IMR-90 (cell line): ENCODE results near the gene IL22. TPM values are rescaled to one million over a fixed set of nuclear protein-coding genes. Genes with fewer than 3 reads are reported as not detected.

Experiments
- ATAC-seq: fragments of 200-7000 bp; cut with Tn5 transposase; 2 replicates; pipeline ENCODE4 v1.9.1; 2020; ENCODE audit warnings: low read depth, mild to moderate bottlenecking, moderate library complexity
- BruUV-seq: library from RNA; stranded (reverse); fragments of 400-500 nt; replicated peaks from 2 replicates; lab custom pipeline; 2021; lab: Mats Ljungman, UMichigan
- CTCF ChIA-PET: fragments of 300-600 bp; formaldehyde crosslinking; extraction: SDS; loops from one replicate; lab custom pipeline; 2021; ENCODE audit warnings: antibody characterized with exemption; lab: Yijun Ruan, JAX
- POLR2A ChIA-PET: fragments of 300-600 bp; sonication (Branson Sonifier 250); formaldehyde crosslinking; loops from one replicate; lab custom pipeline; 2022; ENCODE audit warnings: antibody characterized with exemption; ENCODE audit not compliant: unreplicated experiment; lab: Charles Lee
- DNase-seq: peaks from one replicate; pipeline ENCODE4 v3.0.0; 2013
- H2AFZ ChIP-seq: replicated peaks from 2 replicates; pipeline ENCODE3; 2013; ENCODE audit warnings: low read length, mild to moderate bottlenecking; ENCODE audit not compliant: poor library complexity
- H2AK5ac ChIP-seq: 2 replicates; pipeline ENCODE4 v1.6.1; 2013; ENCODE audit warnings: low read depth, low read length, inconsistent platforms
- H2AK9ac ChIP-seq: replicated peaks from 2 replicates; pipeline ENCODE3; 2013; ENCODE audit warnings: mild to moderate bottlenecking, low read depth, low read length, moderate library complexity; ENCODE audit not compliant: poor library complexity
- H2BK120ac ChIP-seq: 2 replicates; pipeline ENCODE4 v1.6.1; 2013; ENCODE audit warnings: low read depth, low read length, inconsistent platforms
- H2BK15ac ChIP-seq: 3 replicates; pipeline ENCODE4 v1.6.1; 2013; ENCODE audit warnings: low read depth, low read length, inconsistent platforms
- H2BK20ac ChIP-seq: 2 replicates; pipeline ENCODE4 v1.6.1; 2013; ENCODE audit warnings: low read depth, mild to moderate bottlenecking, inconsistent platforms, low read length, moderate library complexity
- H2BK5ac ChIP-seq: 2 replicates; pipeline ENCODE4 v1.6.1; 2013; ENCODE audit warnings: mild to moderate bottlenecking, low read depth, low read length, inconsistent platforms; ENCODE audit not compliant: poor library complexity, severe bottlenecking
- H3K14ac ChIP-seq: replicated peaks from 2 replicates; pipeline ENCODE4 v1.6.1; 2013; ENCODE audit warnings: low read depth, low read length, inconsistent platforms
- H3K18ac ChIP-seq: 2 replicates; pipeline ENCODE4 v1.6.1; 2013; ENCODE audit warnings: low read depth, low read length, control low read depth
- H3K23ac ChIP-seq: 2 replicates; pipeline ENCODE4 v1.6.1; 2013; ENCODE audit warnings: low read depth, low read length, inconsistent platforms
- H3K27ac ChIP-seq: 2 replicates; pipeline ENCODE4 v1.5.1; 2013; ENCODE audit warnings: mild to moderate bottlenecking, control low read depth, low read length; ENCODE audit not compliant: insufficient read depth
- H3K27me3 ChIP-seq: 2 replicates; pipeline ENCODE4 v1.6.1; 2013; ENCODE audit warnings: low read length; ENCODE audit not compliant: control insufficient read depth, insufficient read depth
- H3K36me3 ChIP-seq: 2 replicates; pipeline ENCODE4 v1.6.1; 2013; ENCODE audit warnings: low read length, mixed read lengths; ENCODE audit not compliant: control insufficient read depth, insufficient read depth
- H3K4ac ChIP-seq: 2 replicates; pipeline ENCODE4 v1.6.1; 2013; ENCODE audit warnings: low read depth, low read length, inconsistent platforms
- H3K4me1 ChIP-seq: 2 replicates; pipeline ENCODE4 v1.6.1; 2013; ENCODE audit warnings: low read length, mixed read lengths; ENCODE audit not compliant: control insufficient read depth, insufficient read depth
- H3K4me2 ChIP-seq: 2 replicates; pipeline ENCODE4 v1.6.1; 2013; ENCODE audit warnings: low read depth, mild to moderate bottlenecking, control low read depth, low read length, moderate library complexity
- H3K4me3 ChIP-seq: 2 replicates; pipeline ENCODE4 v1.5.1; 2013; ENCODE audit warnings: low read depth, mild to moderate bottlenecking, control low read depth, low read length, moderate library complexity; ENCODE audit not compliant: insufficient read depth
- H3K56ac ChIP-seq: 2 replicates; pipeline ENCODE4 v1.6.1; 2013; ENCODE audit warnings: low read length, inconsistent platforms; ENCODE audit not compliant: insufficient read depth; ENCODE audit errors: extremely low read depth
- H3K79me1 ChIP-seq, 2 experiments: 2 replicates each; pipeline ENCODE4 v1.6.1; 2013; ENCODE audit warnings: low read length in 2 of 2, inconsistent platforms in 1 of 2, low read depth in 1 of 2
- H3K9ac ChIP-seq: 2 replicates; pipeline ENCODE4 v1.6.1; 2013; ENCODE audit warnings: low read depth, low read length, control low read depth
- H3K9me1 ChIP-seq: 2 replicates; pipeline ENCODE4 v1.6.1; 2013; ENCODE audit warnings: low read length, inconsistent platforms; ENCODE audit not compliant: insufficient read depth
- H3K9me3 ChIP-seq: 2 replicates; pipeline ENCODE4 v1.6.1; 2013; ENCODE audit warnings: low read length; ENCODE audit not compliant: control insufficient read depth, insufficient read depth
- H4K20me1 ChIP-seq: 2 replicates; pipeline ENCODE4 v1.6.1; 2013; ENCODE audit warnings: low read length, inconsistent platforms; ENCODE audit not compliant: insufficient read depth
- H4K5ac ChIP-seq: 2 replicates; pipeline ENCODE4 v1.6.1; 2013; ENCODE audit warnings: mild to moderate bottlenecking, low read depth, low read length, control low read depth
- H4K8ac ChIP-seq, 2 experiments: 2 replicates each; pipeline ENCODE4 v1.6.1; 2013; ENCODE audit warnings: low read depth in 2 of 2, low read length in 2 of 2, control low read depth in 1 of 2, inconsistent platforms in 1 of 2
- H4K91ac ChIP-seq: 2 replicates; pipeline ENCODE4 v1.6.1; 2013; ENCODE audit warnings: low read depth, low read length, inconsistent platforms; ENCODE audit not compliant: insufficient read depth
- CHD1 ChIP-seq: IDR thresholded peaks from 2 replicates; pipeline ENCODE4 v1.6.1; 2012; ENCODE audit warnings: low read depth, low read length, improper control_type of control experiment
- MAFK ChIP-seq: IDR thresholded peaks from 2 replicates; pipeline ENCODE4 v1.6.1; 2012; ENCODE audit warnings: low read depth, low read length, improper control_type of control experiment
- MAZ ChIP-seq: IDR thresholded peaks from 2 replicates; pipeline ENCODE4 v1.6.1; 2012; ENCODE audit warnings: low read depth, mild to moderate bottlenecking, low read length, improper control_type of control experiment, moderate library complexity, borderline replicate concordance
- POLR2A ChIP-seq: IDR thresholded peaks from 2 replicates; pipeline ENCODE4 v1.6.1; 2012; ENCODE audit warnings: mild to moderate bottlenecking, low read depth, low read length
- WGBS, 2 experiments: methylation state at CpG; one replicate each; pipeline versions ENCODE4 v1.1.5 to v1.1.7; 2013; ENCODE audit warnings: missing lambda C conversion rate in 2 of 2; ENCODE audit not compliant: insufficient read length in 1 of 2; ENCODE audit errors: extremely low coverage in 2 of 2; 5-methylcytosine and 5-hydroxymethylcytosine counted together
- dilution Hi-C: fragments of 300-500 bp; cut with HindIII; formaldehyde crosslinking; loops from one replicate; pipeline ENCODE4 v1.14.3; 2018; ENCODE audit warnings: low sequenced_read_pairs; ENCODE audit not compliant: unreplicated experiment
- in situ Hi-C: fragments of 300-500 bp; cut with MboI; formaldehyde crosslinking; loops from 3 replicates; pipeline ENCODE4 v1.14.3; 2019; ENCODE audit warnings: low sequenced_read_pairs, inconsistent platforms, mixed read lengths
- intact Hi-C: fragments of 100-400 bp; cut with micrococcal nuclease; formaldehyde crosslinking; loops from 2 replicates; pipeline ENCODE4 v1.10.0; 2022
- polyA plus RNA-seq, 3 experiments: library from polyadenylated mRNA; depleted of rRNA; stranded (reverse); fragments of >200 nt; gene quantifications; 2 replicates each; pipeline ENCODE4 v1.2.3, GENCODE V29; 2012; ENCODE audit warnings: low replicate concordance in 1 of 3
- total RNA-seq: library from RNA; depleted of rRNA; stranded (reverse); fragments of >200 nt; gene quantifications from 2 replicates; pipeline ENCODE4 v1.2.3, GENCODE V29; 2012

The IL22 gene
- total and polyA plus RNA-seq, 2 of the 4 experiments (the other 2 are of a cell fraction), result not detected

GRCh38 chr12:68294251-68294650 lies 40.8 kb upstream of the IL22 start:
- BruUV-seq, result no TSS peak

More at GRCh38 chr12:68294251-68294650, 40.8 kb upstream of the IL22 start:
- H3K23ac ChIP-seq, result no peak overlapping the region
- no peak overlapping the region for H3K27ac ChIP-seq
- H3K4ac ChIP-seq, result no peak overlapping the region
- H3K36me3 ChIP-seq, result no peaks in the 10 kb centered on the region
- intact Hi-C loops, result no loop called here
- H2AFZ ChIP-seq, result no peak overlapping the region
- no peaks in the 10 kb centered on the region for H3K9me3 ChIP-seq
- no peak overlapping the region for H4K8ac ChIP-seq
- in situ Hi-C loops, result no loop called here
- no peak overlapping the region for H3K4me2 ChIP-seq
- POLR2A ChIA-PET, result no interaction called here
- WGBS, 2 experiments, result no CpG with 5 or more reads among the region's 2 CpGs
- TF ChIP-seq CHD1 (no peak), POLR2A (no peak), MAFK (no peak), MAZ (no peak)
- H4K5ac ChIP-seq, result no peak overlapping the region
- no peak overlapping the region for H2BK15ac ChIP-seq
- no peak overlapping the region for H3K14ac ChIP-seq
- no peak overlapping the region for H4K91ac ChIP-seq
- H2BK5ac ChIP-seq, result no peak overlapping the region
- H3K4me1 ChIP-seq, result no peaks in the 10 kb centered on the region
- no peak overlapping the region for H2AK5ac ChIP-seq
- DNase-seq, result no peak
- dilution Hi-C loops, result no loop called here
- H3K79me1 ChIP-seq, result no peaks in the 10 kb centered on the region
- no peaks in the 10 kb centered on the region for H4K20me1 ChIP-seq
- no peak overlapping the region for H3K56ac ChIP-seq
- no peak for ATAC-seq
- no peak overlapping the region for H3K18ac ChIP-seq
- no peak overlapping the region for H3K9ac ChIP-seq
- H2BK20ac ChIP-seq, result no peak overlapping the region
- H3K9me1 ChIP-seq, result no peaks in the 10 kb centered on the region
- no peak overlapping the region for H2AK9ac ChIP-seq
- CTCF ChIA-PET, result no interaction called here
- no peak overlapping the region for H2BK120ac ChIP-seq
- no peaks in the 10 kb centered on the region for H3K27me3 ChIP-seq
- H3K4me3 ChIP-seq, result no peak overlapping the region
